ENCODE data around the gene HEMGN.

- TF ChIP-seq CTCF (IDR thresholded peaks at IDR 0.05) (no peak), POLR2A (IDR thresholded peaks at IDR 0.05) (no peak), POLR2AphosphoS5 (IDR thresholded peaks at IDR 0.05) (no peak)
Observed at GRCh38 chr9:97925497-97926334, 12.3 kb downstream of the HEMGN start.
